HepG2 (cell line): ENCODE results near the gene TFPI. TPM values are rescaled to one million over a fixed set of nuclear protein-coding genes. Genes with fewer than 3 reads are reported as not detected.
A peak's percentile ranks its signal among the peaks of the same experiment; 100 is the strongest.

ENCODE experiments used
- AGO1 ChIP-seq: fragments of 200-400 bp; formaldehyde crosslinking; IDR thresholded peaks from 2 replicates; pipeline ENCODE4 v1.6.1; 2017; ENCODE audit warnings: mild to moderate bottlenecking, low read depth, low read length, moderate library complexity; ENCODE audit not compliant: poor library complexity, severe bottlenecking
- CBFB ChIP-seq: sonication (generic); formaldehyde crosslinking; IDR thresholded peaks from 2 replicates; pipeline ENCODE4 v1.4.0; 2020; ENCODE audit warnings: missing genetic modification reagents
- CHD2 ChIP-seq: IDR thresholded peaks from 2 replicates; pipeline ENCODE4 v1.6.1; 2011; ENCODE audit warnings: low read depth, low read length, improper control_type of control experiment
- FOXK2 ChIP-seq: fragments of 450-650 bp; IDR thresholded peaks from 2 replicates; pipeline ENCODE4 v1.6.1; 2016
- JUN ChIP-seq: sonication (generic); formaldehyde crosslinking; IDR thresholded peaks from 2 replicates; pipeline ENCODE4 v1.4.0; 2020; ENCODE audit warnings: mild to moderate bottlenecking, missing genetic modification reagents
- KDM5A ChIP-seq: fragments of 200-600 bp; sonication (generic); IDR thresholded peaks from 2 replicates; pipeline ENCODE4 v1.7.0; 2018; ENCODE audit warnings: antibody characterized with exemption, mild to moderate bottlenecking, low read length, borderline replicate concordance
- KLF9 ChIP-seq: IDR thresholded peaks from 2 replicates; pipeline ENCODE4 v1.6.1; 2016; ENCODE audit warnings: low read depth
- MEIS1 ChIP-seq: sonication (generic); formaldehyde crosslinking; IDR thresholded peaks from 2 replicates; pipeline ENCODE4 v1.9.0; 2021; ENCODE audit warnings: mild to moderate bottlenecking, missing genetic modification reagents, moderate library complexity, borderline replicate concordance
- MLX ChIP-seq: IDR thresholded peaks from 2 replicates; pipeline ENCODE4 v1.6.1; 2016
- MTA3 ChIP-seq: sonication (generic); formaldehyde crosslinking; IDR thresholded peaks from 2 replicates; pipeline ENCODE4 v1.4.0; 2020; ENCODE audit warnings: missing genetic modification reagents
- NFE2L1 ChIP-seq: sonication (generic); formaldehyde crosslinking; IDR thresholded peaks from 2 replicates; pipeline ENCODE4 v1.4.0; 2020; ENCODE audit warnings: missing genetic modification reagents, mild to moderate bottlenecking, borderline replicate concordance
- REPIN1 ChIP-seq: sonication (generic); formaldehyde crosslinking; IDR thresholded peaks from 2 replicates; pipeline ENCODE4 v1.8.0; 2022; ENCODE audit warnings: missing genetic modification reagents, low read depth, mild to moderate bottlenecking, borderline replicate concordance
- RORA ChIP-seq: sonication (generic); formaldehyde crosslinking; IDR thresholded peaks from 2 replicates; pipeline ENCODE4 v1.5.0; 2020; ENCODE audit warnings: mild to moderate bottlenecking, missing genetic modification reagents, moderate library complexity
- SALL2 ChIP-seq: sonication (generic); formaldehyde crosslinking; IDR thresholded peaks from 2 replicates; pipeline ENCODE4 v1.8.1; 2023; ENCODE audit warnings: mild to moderate bottlenecking, missing genetic modification reagents, inconsistent platforms
- SAP130 ChIP-seq: IDR thresholded peaks from 2 replicates; pipeline ENCODE4 v1.6.1; 2016; ENCODE audit warnings: low read depth
- SNAI1 ChIP-seq: sonication (generic); formaldehyde crosslinking; IDR thresholded peaks from 2 replicates; pipeline ENCODE4 v1.5.0; 2020; ENCODE audit warnings: mild to moderate bottlenecking, missing genetic modification reagents, borderline replicate concordance
- SP5 ChIP-seq: IDR thresholded peaks from 2 replicates; pipeline ENCODE4 v1.6.1; 2016; ENCODE audit warnings: low read depth, borderline replicate concordance
- SPEN ChIP-seq: sonication (generic); formaldehyde crosslinking; IDR thresholded peaks from 2 replicates; pipeline ENCODE4 v1.5.1; 2020; ENCODE audit warnings: low read depth, mild to moderate bottlenecking, missing genetic modification reagents
- ZNF225 ChIP-seq: sonication (generic); formaldehyde crosslinking; IDR thresholded peaks from 2 replicates; pipeline ENCODE4 v1.4.0; 2020; ENCODE audit warnings: mild to moderate bottlenecking, missing genetic modification reagents
- ZNF484 ChIP-seq: sonication (generic); formaldehyde crosslinking; IDR thresholded peaks from 2 replicates; pipeline ENCODE4 v1.5.1; 2020; ENCODE audit warnings: mild to moderate bottlenecking, low read depth, missing genetic modification reagents, borderline replicate concordance
- ZNF619 ChIP-seq: sonication (generic); formaldehyde crosslinking; IDR thresholded peaks from 2 replicates; pipeline ENCODE4 v1.4.0; 2020; ENCODE audit warnings: mild to moderate bottlenecking, missing genetic modification reagents
- polyA plus RNA-seq, 8 experiments: library from polyadenylated mRNA; depleted of rRNA in 3 of 8; stranded (reverse) in 7 of 8; unstranded in 1 of 8; fragments of >200 nt; fragmentation: Illumina TruSeq in 4 of 8; extraction: Trizol in 4 of 8; gene quantifications; 2 replicates each; pipeline versions ENCODE4 v1.2.1 to v1.2.3, GENCODE V29; 2011 to 2016; ENCODE audit warnings: low read depth in 4 of 8, missing spikeins in 1 of 8, mixed read lengths in 1 of 8; ENCODE audit not compliant: insufficient read depth in 1 of 8
- total RNA-seq, 5 experiments: library from RNA; depleted of rRNA; stranded (reverse); fragments of >200 nt; fragmentation: Illumina TruSeq; extraction: Trizol; gene quantifications; 2 replicates each; pipeline ENCODE4 v1.2.3, GENCODE V29; 2016; ENCODE audit warnings: low read depth in 1 of 5
- TF ChIP-seq, protein P1 (sequence below): sonication (generic); formaldehyde crosslinking; IDR thresholded peaks from 2 replicates; pipeline ENCODE4 v1.8.1; 2022; ENCODE audit warnings: low read depth, mild to moderate bottlenecking, missing genetic modification reagents
- TF ChIP-seq, protein P2 (sequence below): sonication (generic); formaldehyde crosslinking; conservative IDR thresholded peaks from 2 replicates; pipeline ENCODE4 v1.4.0; 2020; ENCODE audit warnings: missing genetic modification reagents
- TF ChIP-seq, protein P3 (sequence below): sonication (generic); formaldehyde crosslinking; IDR thresholded peaks from 2 replicates; pipeline ENCODE4 v1.4.0; 2020; ENCODE audit warnings: missing genetic modification reagents; ENCODE audit errors: not compliant biosample characterization

The TFPI gene
- total and polyA plus RNA-seq, 2 of the 13 experiments (the other 11 are each of a cell fraction or from before 2014, with no cell fraction given) = 301 to 436 TPM

DNA sequence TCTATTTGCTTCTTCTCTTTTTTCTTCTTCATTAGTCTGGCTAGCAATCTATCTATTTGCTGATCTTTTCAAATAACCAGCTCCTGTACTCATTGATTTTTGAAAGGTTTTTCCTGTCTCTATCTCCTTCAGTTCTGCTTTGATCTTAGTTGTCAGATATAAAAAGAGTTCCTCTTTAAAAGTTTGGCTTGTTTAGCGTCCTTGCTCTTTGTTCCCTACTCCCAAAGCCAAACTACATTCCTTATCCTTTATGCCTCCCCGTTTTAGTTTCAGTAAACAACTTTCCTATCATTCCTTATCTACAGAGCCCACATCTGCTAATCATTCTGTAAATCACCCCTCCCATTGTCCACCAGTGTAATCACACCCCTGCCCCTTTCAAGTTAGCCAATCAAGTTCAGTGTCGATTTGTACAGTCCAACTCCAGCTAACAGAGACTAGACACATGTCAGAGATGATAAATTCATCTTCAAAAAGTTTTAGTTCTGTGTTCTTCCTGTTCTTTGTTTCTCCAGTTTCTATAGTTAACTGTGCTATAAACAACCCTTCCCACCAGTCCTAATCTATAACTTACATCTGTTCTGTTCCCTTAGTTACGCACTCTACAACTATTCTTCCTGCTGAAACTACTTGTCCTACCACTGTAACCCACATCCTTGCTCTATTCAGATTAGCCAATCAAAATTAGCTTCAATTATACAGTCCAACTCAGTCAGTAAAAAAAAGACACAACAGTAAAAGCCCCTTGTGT, 44.4 kb downstream of the TFPI start (continued):
- TF ChIP-seq, protein P1, sequence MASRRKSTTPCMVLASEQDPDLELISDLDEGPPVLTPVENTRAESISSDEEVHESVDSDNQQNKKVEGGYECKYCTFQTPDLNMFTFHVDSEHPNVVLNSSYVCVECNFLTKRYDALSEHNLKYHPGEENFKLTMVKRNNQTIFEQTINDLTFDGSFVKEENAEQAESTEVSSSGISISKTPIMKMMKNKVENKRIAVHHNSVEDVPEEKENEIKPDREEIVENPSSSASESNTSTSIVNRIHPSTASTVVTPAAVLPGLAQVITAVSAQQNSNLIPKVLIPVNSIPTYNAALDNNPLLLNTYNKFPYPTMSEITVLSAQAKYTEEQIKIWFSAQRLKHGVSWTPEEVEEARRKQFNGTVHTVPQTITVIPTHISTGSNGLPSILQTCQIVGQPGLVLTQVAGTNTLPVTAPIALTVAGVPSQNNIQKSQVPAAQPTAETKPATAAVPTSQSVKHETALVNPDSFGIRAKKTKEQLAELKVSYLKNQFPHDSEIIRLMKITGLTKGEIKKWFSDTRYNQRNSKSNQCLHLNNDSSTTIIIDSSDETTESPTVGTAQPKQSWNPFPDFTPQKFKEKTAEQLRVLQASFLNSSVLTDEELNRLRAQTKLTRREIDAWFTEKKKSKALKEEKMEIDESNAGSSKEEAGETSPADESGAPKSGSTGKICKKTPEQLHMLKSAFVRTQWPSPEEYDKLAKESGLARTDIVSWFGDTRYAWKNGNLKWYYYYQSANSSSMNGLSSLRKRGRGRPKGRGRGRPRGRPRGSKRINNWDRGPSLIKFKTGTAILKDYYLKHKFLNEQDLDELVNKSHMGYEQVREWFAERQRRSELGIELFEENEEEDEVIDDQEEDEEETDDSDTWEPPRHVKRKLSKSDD (CRISPR knock-in tag) = no peak
- TF ChIP-seq NFE2L1 (CRISPR knock-in tag) = no peak
- TF ChIP-seq, protein P2, sequence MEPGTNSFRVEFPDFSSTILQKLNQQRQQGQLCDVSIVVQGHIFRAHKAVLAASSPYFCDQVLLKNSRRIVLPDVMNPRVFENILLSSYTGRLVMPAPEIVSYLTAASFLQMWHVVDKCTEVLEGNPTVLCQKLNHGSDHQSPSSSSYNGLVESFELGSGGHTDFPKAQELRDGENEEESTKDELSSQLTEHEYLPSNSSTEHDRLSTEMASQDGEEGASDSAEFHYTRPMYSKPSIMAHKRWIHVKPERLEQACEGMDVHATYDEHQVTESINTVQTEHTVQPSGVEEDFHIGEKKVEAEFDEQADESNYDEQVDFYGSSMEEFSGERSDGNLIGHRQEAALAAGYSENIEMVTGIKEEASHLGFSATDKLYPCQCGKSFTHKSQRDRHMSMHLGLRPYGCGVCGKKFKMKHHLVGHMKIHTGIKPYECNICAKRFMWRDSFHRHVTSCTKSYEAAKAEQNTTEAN = peak; percentile 58; the same call in 1 of the 2 replicates
- TF ChIP-seq CBFB (CRISPR knock-in tag) = peak; percentile 94
- TF ChIP-seq MTA3 (CRISPR knock-in tag) = no peak
- no peak for TF ChIP-seq KDM5A
- peak; percentile 93 for TF ChIP-seq MEIS1 (CRISPR knock-in tag)
- TF ChIP-seq FOXK2 = peak; percentile 88
- TF ChIP-seq RORA (CRISPR knock-in tag) = 0 out of 2 replicates have a peak, but pooled peaks have one; percentile 32
- no peak for TF ChIP-seq ZNF225
- TF ChIP-seq SALL2 (CRISPR knock-in tag) = peak; percentile 13; the same call in 1 of the 2 replicates
- TF ChIP-seq CHD2 = no peak
- TF ChIP-seq, protein P3, sequence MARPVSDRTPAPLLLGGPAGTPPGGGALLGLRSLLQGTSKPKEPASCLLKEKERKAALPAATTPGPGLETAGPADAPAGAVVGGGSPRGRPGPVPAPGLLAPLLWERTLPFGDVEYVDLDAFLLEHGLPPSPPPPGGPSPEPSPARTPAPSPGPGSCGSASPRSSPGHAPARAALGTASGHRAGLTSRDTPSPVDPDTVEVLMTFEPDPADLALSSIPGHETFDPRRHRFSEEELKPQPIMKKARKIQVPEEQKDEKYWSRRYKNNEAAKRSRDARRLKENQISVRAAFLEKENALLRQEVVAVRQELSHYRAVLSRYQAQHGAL (CRISPR knock-in tag) = no peak
- TF ChIP-seq SP5 (CRISPR knock-in tag) = peak; percentile 99
- peak; percentile 86 for TF ChIP-seq REPIN1
- no peak for TF ChIP-seq SNAI1
- TF ChIP-seq MLX (CRISPR knock-in tag) = peak; percentile 68
- no peak for TF ChIP-seq KLF9
- peak; percentile 39; the same call in 1 of the 2 replicates for TF ChIP-seq SPEN
- TF ChIP-seq JUN (CRISPR knock-in tag) = peak; percentile 69; the same call in 1 of the 2 replicates
- no peak for TF ChIP-seq AGO1
- peak; percentile 94 for TF ChIP-seq SAP130 (CRISPR knock-in tag)
- no peak for TF ChIP-seq ZNF619 (CRISPR knock-in tag)
- TF ChIP-seq ZNF484 (CRISPR knock-in tag) = no peak
